OCI-LY3 (cell line): ENCODE measurements around the gene TUBGCP3.

Experiments used
- H2AFZ ChIP-seq: fragments of 200-600, 300-600 bp; shearing (Covaris generic); 2 replicates; pipeline ENCODE4 v1.6.0; 2014; ENCODE audit warnings: antibody characterized with exemption, low read depth, low read length
- H3K27ac ChIP-seq: fragments of 200-600, 300-600 bp; sonication (generic); 2 replicates; pipeline ENCODE4 v1.5.1; 2014; ENCODE audit warnings: mild to moderate bottlenecking, low read length, moderate library complexity, mixed read lengths
- H3K27me3 ChIP-seq: fragments of 200-600, 300-600 bp; sonication (generic); 2 replicates; pipeline ENCODE4 v1.6.1; 2014; ENCODE audit warnings: low read depth, low read length, mixed read lengths
- H3K36me3 ChIP-seq: fragments of 200-600, 300-600 bp; sonication (generic); replicated peaks from 2 replicates; pipeline ENCODE3; 2014; ENCODE audit warnings: low read depth, low read length, mixed read lengths
- H3K4me1 ChIP-seq: fragments of 300-600, 200-600 bp; sonication (generic); 2 replicates; pipeline ENCODE4 v1.6.1; 2014; ENCODE audit warnings: low read length, mixed read lengths
- H3K4me2 ChIP-seq: fragments of 200-600, 300-600 bp; sonication (generic); 2 replicates; pipeline ENCODE4 v1.6.1; 2014; ENCODE audit warnings: low read length, mixed read lengths
- H3K4me3 ChIP-seq: fragments of 300-600, 200-600 bp; sonication (generic); 2 replicates; pipeline ENCODE4 v1.5.1; 2014; ENCODE audit warnings: antibody characterized with exemption, mild to moderate bottlenecking, low read length, moderate library complexity
- H3K79me2 ChIP-seq: fragments of 300-600, 200-600 bp; shearing (Covaris generic); 2 replicates; pipeline ENCODE4 v1.6.1; 2014; ENCODE audit warnings: mild to moderate bottlenecking, low read length, mixed read lengths
- H3K9ac ChIP-seq: fragments of 300-600, 200-600 bp; shearing (Covaris generic); 2 replicates; pipeline ENCODE4 v1.6.0; 2014; ENCODE audit warnings: mild to moderate bottlenecking, low read length, moderate library complexity
- H3K9me3 ChIP-seq: fragments of 200-600, 300-600 bp; shearing (Covaris generic); 2 replicates; pipeline ENCODE4 v1.6.1; 2014; ENCODE audit warnings: low read length, mixed read lengths; ENCODE audit not compliant: insufficient read depth
- H4K20me1 ChIP-seq: fragments of 200-600, 300-600 bp; sonication (generic); 2 replicates; pipeline ENCODE4 v1.6.1; 2016; ENCODE audit warnings: low read length, mixed read lengths; ENCODE audit not compliant: insufficient read depth
- CTCF ChIP-seq: fragments of 200-600, 300-600 bp; sonication (generic); IDR thresholded peaks from 2 replicates; pipeline ENCODE4 v1.5.1; 2014; ENCODE audit warnings: antibody characterized with exemption, low read length, low read depth
- EZH2phosphoT487 ChIP-seq: fragments of 200-600 bp; shearing (Covaris generic); IDR thresholded peaks from 2 replicates; pipeline ENCODE4 v1.6.1; 2018; ENCODE audit warnings: antibody characterized with exemption, mixed run types, low read depth

Gene TUBGCP3

GRCh38 chr13:112587764-112588489 is at the start of gene TUBGCP3:
Gene TUBGCP3, minus strand, starts transcription at chr13:112588153. Its CDS starts 173 bp downstream, at chr13:112587980.
- Histone ChIP-seq H4K20me1 (peaks cover 17% of the 10 kb centered on the region), H3K4me3 (peak within 1 kb of the TSS; percentile 91), H3K36me3 (no peaks in the 10 kb centered on the region), H3K27me3 (no peaks in the 10 kb centered on the region), H3K9me3 (no peaks in the 10 kb centered on the region), H3K4me2 (peak within 1 kb of the TSS; percentile 87), H3K4me1 (peaks cover 35% of the 10 kb centered on the region), H2AFZ (peak within 1 kb of the TSS; percentile 81), H3K27ac (peak within 1 kb of the TSS; percentile 78), H3K79me2 (peaks cover 61% of the 10 kb centered on the region), H3K9ac (peak within 1 kb of the TSS; percentile 99)
- TF ChIP-seq CTCF (no peak), EZH2phosphoT487 (no peak)

- no peak overlapping the region for H2AFZ ChIP-seq
These were observed 49.3 kb upstream of the TUBGCP3 start for GRCh38 chr13:112637017-112637801.

GRCh38 chr13:112636401-112636975 is 48.5 kb upstream of the TUBGCP3 start:
- no peak overlapping the region for H3K4me3 ChIP-seq
- H3K27me3 ChIP-seq: peaks cover 45% of the 10 kb centered on the region
- H3K27ac ChIP-seq: no peak overlapping the region
- no peak overlapping the region for H3K4me2 ChIP-seq
- no peaks in the 10 kb centered on the region for H3K36me3 ChIP-seq
- no peak overlapping the region for H3K9ac ChIP-seq
- TF ChIP-seq EZH2phosphoT487: no peak
- no peak overlapping the region for H2AFZ ChIP-seq
- H3K79me2 ChIP-seq: no peaks in the 10 kb centered on the region
- peaks cover 5% of the 10 kb centered on the region; the same call in 1 of the 2 replicates for H3K4me1 ChIP-seq
- no peaks in the 10 kb centered on the region for H4K20me1 ChIP-seq
- no peaks in the 10 kb centered on the region for H3K9me3 ChIP-seq

More at GRCh38 chr13:112637017-112637801, 49.3 kb upstream of the TUBGCP3 start:
- H3K9ac ChIP-seq: no peak overlapping the region
- H3K4me3 ChIP-seq: no peak overlapping the region
- peaks cover 45% of the 10 kb centered on the region for H3K27me3 ChIP-seq
- no peak overlapping the region for H3K27ac ChIP-seq
- TF ChIP-seq CTCF (no peak), EZH2phosphoT487 (no peak)
- no peaks in the 10 kb centered on the region for H3K79me2 ChIP-seq
- peaks cover 5% of the 10 kb centered on the region; the same call in 1 of the 2 replicates for H3K4me1 ChIP-seq
- no peaks in the 10 kb centered on the region for H4K20me1 ChIP-seq
- H3K9me3 ChIP-seq: no peaks in the 10 kb centered on the region
- H3K4me2 ChIP-seq: no peak overlapping the region
- H3K36me3 ChIP-seq: no peaks in the 10 kb centered on the region

- no peak overlapping the region for H2AFZ ChIP-seq
- peaks cover 50% of the 10 kb centered on the region for H3K27me3 ChIP-seq
- no peak for TF ChIP-seq CTCF
- no peak for TF ChIP-seq EZH2phosphoT487
These were observed 47.4 kb upstream of the TUBGCP3 start for GRCh38 chr13:112635323-112635722.

More at GRCh38 chr13:112635323-112635722, 47.4 kb upstream of the TUBGCP3 start:
- H3K4me2 ChIP-seq: no peak overlapping the region
- no peak overlapping the region for H3K27ac ChIP-seq
- H3K9me3 ChIP-seq: no peaks in the 10 kb centered on the region
- no peaks in the 10 kb centered on the region for H3K36me3 ChIP-seq
- no peaks in the 10 kb centered on the region for H4K20me1 ChIP-seq
- H3K79me2 ChIP-seq: no peaks in the 10 kb centered on the region
- H3K4me1 ChIP-seq: peaks cover 3% of the 10 kb centered on the region; the same call in 1 of the 2 replicates
- H3K9ac ChIP-seq: no peak overlapping the region
- no peak overlapping the region for H3K4me3 ChIP-seq
